Ovary (tissue), 9 donors: ENCODE measurements around the gene OLA1. TPM values are rescaled to one million over a fixed set of nuclear protein-coding genes. Genes with fewer than 3 reads are reported as not detected.

Experiments used
- DNase-seq, 5 donors: peaks; one replicate each; pipeline ENCODE4 v3.0.0-alpha.2; 2019 to 2020
- H3K27ac ChIP-seq, 2 donors: fragments of 200-600 bp; one replicate each; pipeline versions ENCODE4 v1.5.1 to v1.8.0; 2019 to 2022
- H3K27me3 ChIP-seq: fragments of 200-600 bp; one replicate; pipeline ENCODE4 v1.8.0; 2022
- H3K36me3 ChIP-seq: fragments of 200-600 bp; sonication (generic); one replicate; pipeline ENCODE4 v1.5.1; 2019
- H3K4me1 ChIP-seq: one replicate; pipeline ENCODE4 v1.8.1; 2013; ENCODE audit warnings: mild to moderate bottlenecking, moderate library complexity; ENCODE audit not compliant: insufficient read depth
- H3K4me3 ChIP-seq: fragments of 200-600 bp; sonication (generic); one replicate; pipeline ENCODE4 v1.5.1; 2017
- H3K9me3 ChIP-seq, 2 donors: fragments of 200-600 bp in 1 of 2; sonication (generic) in 1 of 2; one replicate each; pipeline versions ENCODE4 v1.5.1 to v1.8.1; 2013 to 2019; ENCODE audit warnings: mild to moderate bottlenecking in 1 of 2, moderate library complexity in 1 of 2
- EP300 ChIP-seq: sonication (generic); formaldehyde crosslinking; IDR thresholded peaks from one replicate; pipeline ENCODE4 v1.6.1; 2017; ENCODE audit warnings: antibody characterized with exemption
- POLR2A ChIP-seq: fragments of 450-650 bp; IDR thresholded peaks from one replicate; pipeline ENCODE4 v1.6.1; 2017; ENCODE audit warnings: antibody characterized with exemption, mild to moderate bottlenecking, moderate library complexity
- WGBS, 3 donors: extraction: QIAGEN DNeasy Blood & Tissue Kit in 1 of 3; methylation state at CpG; one replicate each; pipeline versions ENCODE4 v1.1.5 to v1.1.7; 2013 to 2017; 5-methylcytosine and 5-hydroxymethylcytosine counted together
- intact Hi-C, 4 donors: fragments of 100-400 bp; cut with DNase I; formaldehyde crosslinking; loops; one replicate each; pipeline versions ENCODE4 v1.11.0 to v1.15.1; 2022 to 2023
- polyA plus RNA-seq, 2 donors: library from polyadenylated mRNA; stranded (reverse); fragments of 200-250 nt in 1 of 2; fragments of 350-450 nt in 1 of 2; fragmentation: Illumina TruSeq in 1 of 2; extraction: RNeasy Lipid Tissue Mini Kit (QIAGEN cat#74804) in 1 of 2; gene quantifications; one replicate each; pipeline ENCODE4 v1.2.3, GENCODE V29; 2013 to 2014
- total RNA-seq, 7 donors: library from RNA; depleted of rRNA in 2 of 7; stranded (reverse); fragments of >200 nt in 2 of 7; fragmentation: NEBNext Ultra II Directional in 3 of 7; extraction: Animal tissue kit (Norgen Biotek cat#: 25700) in 3 of 7; gene quantifications; one replicate each; pipeline versions ENCODE4 v1.1.0 to v1.2.4, GENCODE V29; 2016 to 2023
- TF ChIP-seq, protein P1 (sequence below), 3 donors: fragments of 450-650 bp in 2 of 3; fragments of 200-600 bp in 1 of 3; IDR thresholded peaks; one replicate each; pipeline versions ENCODE4 v1.5.1 to v1.8.0; 2016 to 2022; ENCODE audit warnings: antibody characterized with exemption in 3 of 3, mild to moderate bottlenecking in 1 of 3
- donor health status: DM: no; HTN: no; CAD: no; lungs with moderate emphysema.
- donor health status: DM: no; HTN: no; CAD: no.
- donor health status: Bipolar disorder and iron deficiency.
- donor health status: DM: yes; HTN: yes; CAD: no.
- donor health status: DM: no; HTN: no; CAD: no.
- donor health status: DM: yes; HTN: yes; CAD: no.

OLA1 gene
- total and polyA plus RNA-seq, 9 donors, result 25.6 to 127 (median 45.2) TPM

DNA sequence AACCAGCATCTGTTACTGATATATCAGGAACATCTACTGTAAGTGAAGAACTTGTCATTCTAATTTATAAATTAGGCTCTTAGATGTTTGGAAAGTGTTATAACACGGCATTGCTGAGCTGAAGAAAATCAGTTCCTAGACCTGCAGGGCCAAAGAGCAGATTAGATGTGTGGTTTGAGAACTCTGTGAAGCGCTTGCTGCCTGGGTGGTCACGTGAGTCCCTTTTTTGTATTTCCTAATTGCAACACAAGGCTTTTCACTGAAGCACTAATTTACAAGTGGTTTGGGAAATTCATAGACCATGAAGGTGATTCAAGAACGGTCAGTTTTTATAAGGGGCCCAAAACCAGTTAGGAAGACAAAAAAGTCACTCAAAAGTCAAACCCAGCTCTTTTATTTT lies 176.3 kb downstream of the OLA1 start:
- no peak overlapping the region for H3K27ac ChIP-seq
- H3K36me3 ChIP-seq, result no peaks in the 10 kb centered on the region
- no peak for DNase-seq
- WGBS, 3 donors, result 85 to 90% (median 86%) methylated on average over 4 of the region's 4 CpGs
- no peaks in the 10 kb centered on the region for H3K27me3 ChIP-seq
- H3K9me3 ChIP-seq, result no peaks in the 10 kb centered on the region
- TF ChIP-seq, protein P1, sequence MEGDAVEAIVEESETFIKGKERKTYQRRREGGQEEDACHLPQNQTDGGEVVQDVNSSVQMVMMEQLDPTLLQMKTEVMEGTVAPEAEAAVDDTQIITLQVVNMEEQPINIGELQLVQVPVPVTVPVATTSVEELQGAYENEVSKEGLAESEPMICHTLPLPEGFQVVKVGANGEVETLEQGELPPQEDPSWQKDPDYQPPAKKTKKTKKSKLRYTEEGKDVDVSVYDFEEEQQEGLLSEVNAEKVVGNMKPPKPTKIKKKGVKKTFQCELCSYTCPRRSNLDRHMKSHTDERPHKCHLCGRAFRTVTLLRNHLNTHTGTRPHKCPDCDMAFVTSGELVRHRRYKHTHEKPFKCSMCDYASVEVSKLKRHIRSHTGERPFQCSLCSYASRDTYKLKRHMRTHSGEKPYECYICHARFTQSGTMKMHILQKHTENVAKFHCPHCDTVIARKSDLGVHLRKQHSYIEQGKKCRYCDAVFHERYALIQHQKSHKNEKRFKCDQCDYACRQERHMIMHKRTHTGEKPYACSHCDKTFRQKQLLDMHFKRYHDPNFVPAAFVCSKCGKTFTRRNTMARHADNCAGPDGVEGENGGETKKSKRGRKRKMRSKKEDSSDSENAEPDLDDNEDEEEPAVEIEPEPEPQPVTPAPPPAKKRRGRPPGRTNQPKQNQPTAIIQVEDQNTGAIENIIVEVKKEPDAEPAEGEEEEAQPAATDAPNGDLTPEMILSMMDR (IDR thresholded peaks at IDR 0.05), result no peak
- no peak for TF ChIP-seq EP300
- TF ChIP-seq POLR2A, result no peak
- no peak overlapping the region for H3K4me3 ChIP-seq
- intact Hi-C loops, result no loop called here
- no peaks in the 10 kb centered on the region for H3K4me1 ChIP-seq

DNA sequence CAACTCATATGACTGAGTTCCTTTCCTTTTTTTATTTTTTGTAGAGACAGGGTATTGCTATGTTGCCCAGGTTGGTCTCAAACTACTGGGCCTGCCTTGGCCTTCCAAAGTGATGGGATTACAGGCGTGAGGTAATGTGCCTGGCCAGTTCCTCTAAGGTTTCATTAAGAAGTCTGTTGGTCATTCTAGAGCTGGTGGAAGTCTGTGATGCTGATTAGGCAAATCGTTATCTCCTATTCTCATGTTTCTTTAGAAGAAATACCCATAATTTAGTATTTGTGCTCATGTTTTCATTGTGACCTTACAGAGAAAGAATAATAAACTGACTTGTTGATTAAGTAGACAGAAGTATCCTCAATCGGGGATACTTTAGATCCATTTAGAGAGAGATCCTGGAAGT lies 177.0 kb downstream of the OLA1 start:
- DNase-seq, result no peak
- Histone ChIP-seq H3K27ac (no peak overlapping the region), H3K4me1 (no peaks in the 10 kb centered on the region), H3K9me3 (no peaks in the 10 kb centered on the region), H3K36me3 (no peaks in the 10 kb centered on the region), H3K27me3 (no peaks in the 10 kb centered on the region), H3K4me3 (no peak overlapping the region)
- no peak for TF ChIP-seq EP300
- no peak for TF ChIP-seq POLR2A
- TF ChIP-seq, protein P1 (IDR thresholded peaks at IDR 0.05), result no peak
- intact Hi-C loops, result no loop called here
- whole genome bisulfite sequencing, 3 donors, result 84 to 90% (median 89%) methylated on average over 3 of the region's 3 CpGs

DNA sequence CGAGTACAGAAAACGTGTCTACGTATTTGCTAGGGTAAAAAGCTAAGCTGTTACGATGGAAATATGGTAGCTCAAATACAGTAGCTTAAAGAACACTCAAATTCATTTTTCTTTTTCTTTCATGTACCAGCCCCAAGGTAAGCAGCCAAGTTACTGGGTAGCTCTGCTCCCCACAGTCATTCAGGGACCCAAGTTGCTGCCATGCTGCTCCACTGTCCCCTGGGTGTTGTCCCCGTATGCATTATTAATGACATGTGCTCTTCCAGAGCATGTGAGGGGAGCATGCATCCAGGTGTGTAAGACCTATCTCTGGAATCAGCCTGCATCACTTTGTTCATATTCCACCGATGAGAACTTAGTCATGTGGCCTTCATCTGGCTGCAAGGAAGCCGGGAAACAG lies 178.1 kb downstream of the OLA1 start:
- DNase-seq, result no peak
- Histone ChIP-seq H3K4me3 (no peak overlapping the region), H3K36me3 (no peaks in the 10 kb centered on the region), H3K9me3 (no peaks in the 10 kb centered on the region), H3K27ac (no peak overlapping the region), H3K27me3 (no peaks in the 10 kb centered on the region), H3K4me1 (no peaks in the 10 kb centered on the region)
- intact Hi-C loops, result no loop called here
- TF ChIP-seq EP300 (no peak), POLR2A (no peak)
- TF ChIP-seq, protein P1 (IDR thresholded peaks at IDR 0.05), result no peak
- 79 to 96% (median 92%) methylated on average over 7 of the region's 7 CpGs for WGBS, 3 donors

DNA sequence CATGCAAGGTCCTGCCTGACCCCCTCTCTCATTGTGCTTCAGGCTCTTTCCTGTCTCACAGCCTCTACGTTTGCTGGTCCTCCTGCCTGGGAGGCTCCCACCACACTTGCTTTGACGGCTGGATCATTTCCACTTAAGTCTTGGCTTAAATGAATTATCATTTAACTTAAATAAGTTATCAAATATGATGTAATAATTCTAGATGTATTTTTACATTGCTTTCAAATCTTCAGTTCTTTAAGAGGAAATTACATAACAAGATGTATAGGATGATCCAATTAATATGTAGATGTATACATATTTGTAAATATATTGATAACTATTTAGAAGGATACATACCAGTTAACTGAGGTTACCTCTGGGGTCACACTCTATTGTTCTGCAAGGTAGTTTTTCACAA lies 180.5 kb downstream of the OLA1 start:
- no peaks in the 10 kb centered on the region for H3K36me3 ChIP-seq
- no peaks in the 10 kb centered on the region for H3K27me3 ChIP-seq
- no peak for DNase-seq
- no peak overlapping the region for H3K4me3 ChIP-seq
- no peaks in the 10 kb centered on the region for H3K4me1 ChIP-seq
- H3K27ac ChIP-seq, result no peak overlapping the region
- intact Hi-C loops, result no loop called here
- TF ChIP-seq EP300 (no peak), POLR2A (no peak)
- TF ChIP-seq, protein P1 (IDR thresholded peaks at IDR 0.05), result no peak
- 66 to 81% (median 73%) methylated on average over 2 of the region's 2 CpGs for WGBS, 3 donors
- H3K9me3 ChIP-seq, result no peaks in the 10 kb centered on the region

DNA sequence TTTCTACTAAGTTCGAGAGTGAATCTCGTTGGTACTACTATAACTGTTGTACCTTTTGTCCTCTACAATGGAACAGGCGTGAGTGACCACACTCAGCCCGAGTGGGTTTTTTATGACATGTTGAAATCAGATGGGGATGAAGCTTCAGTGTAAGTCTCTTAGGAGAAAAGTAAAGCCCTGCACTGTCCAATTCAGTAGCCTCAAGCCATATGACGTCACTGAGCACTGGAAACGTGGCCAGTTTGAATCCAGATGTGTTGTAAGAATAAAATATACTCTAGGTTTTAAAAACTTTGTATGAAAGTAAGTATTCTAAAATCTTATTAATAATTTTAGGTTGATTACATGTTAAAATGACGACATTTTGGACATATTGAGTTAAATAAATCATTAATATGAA lies 181.5 kb downstream of the OLA1 start:
- Histone ChIP-seq H3K36me3 (no peaks in the 10 kb centered on the region), H3K27ac (no peak overlapping the region), H3K4me1 (no peaks in the 10 kb centered on the region), H3K27me3 (no peaks in the 10 kb centered on the region), H3K9me3 (no peaks in the 10 kb centered on the region), H3K4me3 (no peak overlapping the region)
- WGBS, 3 donors, result 78 to 89% (median 89%) methylated on average over 7 of the region's 7 CpGs
- intact Hi-C loops, result no loop called here
- DNase-seq, result no peak
- no peak for TF ChIP-seq POLR2A
- no peak for TF ChIP-seq EP300
- TF ChIP-seq, protein P1 (IDR thresholded peaks at IDR 0.05), result no peak
